IPS DF 4.7 (cell line): ENCODE measurements around the gene RPS6KA3.
"Not testable (repeated sequence)": the region's sequence is repeated elsewhere in the genome, so short reads cannot be mapped to it uniquely, and the experiment has no call there.

Source experiments
- DNase-seq: peaks from one replicate; pipeline ENCODE4 v3.0.0-alpha.2; 2013; ENCODE audit warnings: low spot score; ENCODE audit errors: extremely low read depth

RPS6KA3 gene

GRCh38 chrX:20224814-20225487, 41.8 kb downstream of the RPS6KA3 start:
- no peak for DNase-seq

DNA sequence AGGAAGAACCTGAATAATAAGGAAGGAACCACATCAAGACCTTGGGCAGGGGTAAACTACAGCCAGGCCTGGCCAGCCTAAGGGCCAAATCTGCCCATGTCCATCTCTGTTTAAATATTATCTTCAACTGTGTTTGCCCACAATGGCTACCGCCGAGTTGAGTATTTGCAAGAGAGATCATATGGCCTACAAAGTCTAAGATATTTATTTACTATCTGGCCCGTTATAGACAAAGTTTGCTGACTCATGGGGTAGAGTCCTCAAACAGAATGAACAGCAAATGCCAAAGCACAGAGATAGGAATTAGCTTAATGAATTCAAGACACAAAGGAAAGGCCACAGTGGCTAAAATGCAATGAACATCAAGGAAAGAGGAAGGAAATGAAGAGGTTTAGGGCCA, 44.8 kb downstream of the RPS6KA3 start:
- no peak for DNase-seq

GRCh38 chrX:20218836-20219505, 47.7 kb downstream of the RPS6KA3 start:
- no peak for DNase-seq

DNA sequence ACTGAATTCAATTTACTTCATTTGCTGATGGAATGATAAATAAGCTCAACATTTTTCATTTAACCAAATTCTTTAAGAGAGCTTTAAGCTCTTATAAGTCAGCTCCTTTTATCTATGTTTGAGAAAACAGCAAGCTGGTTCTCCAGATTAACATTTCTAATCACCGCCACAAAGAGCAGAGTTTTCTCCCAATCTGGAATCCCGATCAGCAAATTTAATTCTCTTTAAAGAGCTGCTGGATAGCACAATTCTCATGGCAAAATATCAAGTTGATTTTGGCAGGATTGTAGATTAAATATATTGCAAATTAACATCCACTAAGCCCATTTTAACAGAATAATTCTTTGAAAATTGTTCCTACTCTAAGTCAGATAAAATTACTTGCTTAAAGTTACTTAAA, 48.8 kb downstream of the RPS6KA3 start:
- DNase-seq: no peak

GRCh38 chrX:20217271-20217670, 49.4 kb downstream of the RPS6KA3 start:
- DNase-seq: no peak

- DNase-seq: no peak
These were observed 51.1 kb downstream of the RPS6KA3 start for GRCh38 chrX:20215565-20215964.

DNA sequence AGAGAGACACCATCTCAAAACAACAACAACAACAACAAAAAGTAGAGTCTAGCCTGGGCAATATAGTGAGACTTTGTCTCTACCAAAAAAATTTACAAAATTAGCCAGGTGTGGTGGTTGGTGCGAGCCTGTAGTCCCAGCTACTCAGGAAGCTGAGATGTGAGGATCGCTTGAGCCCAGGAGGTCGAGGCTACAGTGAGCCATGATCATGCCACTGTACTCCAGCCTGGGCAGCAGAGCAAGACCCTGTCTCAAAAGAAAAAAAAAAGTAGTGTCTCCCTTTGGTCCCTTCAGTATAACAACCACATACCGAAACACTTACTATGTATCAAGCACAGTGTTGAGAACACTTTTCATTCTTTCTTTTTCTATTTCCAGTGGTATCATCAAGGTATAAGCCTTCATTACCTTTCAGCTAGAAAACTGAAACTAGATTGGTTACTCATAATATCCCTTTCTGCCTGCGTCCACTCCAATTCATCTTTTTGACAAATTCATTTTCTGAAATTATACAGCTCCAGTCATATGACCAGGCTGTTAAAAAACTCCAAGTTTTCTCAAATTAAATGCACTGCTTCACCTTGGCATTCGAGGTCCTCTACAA, 54.1 kb downstream of the RPS6KA3 start:
- no peak for DNase-seq

DNA sequence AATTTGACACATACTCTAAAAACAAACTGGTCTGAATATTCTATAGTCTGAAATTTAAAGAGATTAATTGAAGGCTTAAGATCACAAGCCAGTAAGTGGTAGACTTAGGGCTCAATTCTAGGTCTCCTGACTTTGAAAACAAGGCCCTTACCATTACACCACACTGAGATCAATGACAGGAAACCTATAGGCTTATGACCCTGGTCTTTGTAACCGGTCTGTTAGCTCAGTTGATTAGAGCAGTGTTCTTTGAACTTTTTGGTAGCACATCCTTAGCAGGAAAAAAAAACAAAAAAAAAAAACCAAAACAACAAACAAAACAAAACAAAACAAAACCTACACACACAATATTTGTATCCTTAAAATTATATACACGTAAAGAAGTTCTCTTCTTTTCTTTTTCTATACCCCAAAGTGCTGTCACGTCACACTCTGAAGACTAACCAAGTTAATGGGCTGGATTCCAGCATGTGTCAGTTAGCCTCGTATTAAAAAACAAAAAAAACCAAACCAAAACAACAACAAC, 55.4 kb downstream of the RPS6KA3 start:
- DNase-seq: no peak

DNA sequence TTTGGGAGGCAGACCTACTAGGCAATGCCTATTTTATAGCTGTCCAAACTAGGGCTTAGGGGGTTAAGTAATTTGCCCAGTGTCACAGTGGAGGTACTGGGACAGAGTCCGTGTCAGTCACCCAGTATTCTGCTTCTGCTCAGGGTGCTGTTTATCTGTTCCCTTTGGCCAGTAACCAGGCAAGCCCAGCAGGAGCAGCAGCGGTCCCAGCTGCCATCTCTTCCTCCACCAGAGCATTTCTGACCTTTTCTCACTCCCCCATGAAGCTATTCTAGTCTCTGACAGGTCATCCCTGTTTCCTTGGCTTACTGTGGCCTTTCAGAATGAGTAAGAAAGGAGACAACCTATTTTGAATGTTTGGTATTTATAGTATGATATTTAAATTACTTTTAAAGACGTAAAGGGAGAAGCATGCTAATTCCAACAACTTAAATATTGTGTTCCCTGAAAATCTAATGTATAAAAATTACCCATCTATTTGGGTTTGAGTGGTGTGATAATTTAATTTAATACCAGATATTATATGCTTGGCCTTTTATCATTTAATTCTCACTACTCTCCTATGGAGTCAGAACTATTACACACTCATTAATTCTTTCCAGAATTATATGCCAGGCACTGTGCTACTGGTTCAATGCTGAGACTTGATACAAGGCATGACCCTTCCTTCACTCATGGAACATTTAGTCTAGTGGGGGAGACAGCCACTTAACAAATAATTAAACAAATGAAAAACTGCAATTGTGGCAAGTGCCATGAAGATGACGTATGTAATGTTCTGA, 60.6 kb downstream of the RPS6KA3 start:
- no peak for DNase-seq

DNA sequence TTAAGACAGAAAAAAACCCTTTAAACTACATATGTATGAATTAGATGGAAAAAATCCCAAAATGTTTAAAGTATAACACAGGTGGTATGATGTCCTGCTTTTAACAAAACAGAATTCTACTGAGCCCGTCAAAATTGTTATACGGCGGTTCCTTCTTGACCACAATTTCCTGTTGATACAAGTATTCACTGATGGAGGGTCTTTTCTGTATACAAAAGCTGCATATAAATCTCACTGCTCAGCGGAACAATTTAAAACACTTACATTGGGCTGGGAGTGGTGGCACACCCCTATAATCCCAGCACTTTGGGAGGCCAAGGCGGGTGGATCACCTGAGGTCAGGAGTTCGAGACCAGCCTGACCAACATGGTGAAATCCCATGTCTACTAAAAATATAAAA, 62.4 kb downstream of the RPS6KA3 start:
- DNase-seq: no peak

GRCh38 chrX:20197641-20198210, 69.0 kb downstream of the RPS6KA3 start:
- DNase-seq: no peak

DNA sequence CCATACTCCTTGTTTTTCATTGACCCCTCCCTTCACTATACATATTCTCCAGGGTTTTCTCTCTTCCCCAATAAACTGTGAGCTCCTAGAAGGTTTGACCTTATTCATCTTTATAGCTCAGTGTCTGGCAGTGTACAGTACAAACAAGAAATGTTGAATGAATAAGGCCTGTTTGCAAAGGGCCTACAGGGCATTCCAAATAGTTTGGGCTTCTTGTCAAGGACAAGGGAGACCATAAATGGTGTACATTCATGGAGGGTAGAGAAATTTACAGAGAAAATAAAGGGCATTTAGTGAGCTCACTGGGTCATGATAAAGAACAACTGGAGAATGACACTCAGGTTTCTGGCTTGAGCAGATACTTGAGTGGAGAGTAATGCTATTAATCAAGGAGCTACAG, 77.5 kb downstream of the RPS6KA3 start:
- DNase-seq: no peak

- DNase-seq: no peak
These were observed 84.9 kb downstream of the RPS6KA3 start for GRCh38 chrX:20181598-20182329.

DNA sequence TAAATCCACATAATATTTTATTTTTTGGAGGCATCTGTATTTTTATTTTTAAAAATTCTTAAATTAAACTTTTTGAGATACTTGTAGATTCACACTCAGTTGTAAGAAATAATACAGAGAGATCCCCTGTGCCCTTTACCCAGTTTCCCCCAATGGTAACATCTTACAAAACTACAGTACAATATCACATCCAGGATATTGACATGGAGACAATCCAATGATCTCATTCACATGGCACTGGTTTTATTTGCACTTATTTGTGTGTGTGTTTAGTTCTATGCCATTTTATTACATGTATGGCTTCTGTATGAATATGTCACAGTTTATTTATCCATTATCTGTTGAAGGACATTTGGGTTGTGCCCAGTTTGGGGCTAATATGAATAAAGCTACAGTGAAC, 89.6 kb downstream of the RPS6KA3 start:
- DNase-seq: no peak

GRCh38 chrX:20173856-20174255, 92.9 kb downstream of the RPS6KA3 start:
- DNase-seq: no peak

- no peak for DNase-seq
These were observed 93.4 kb downstream of the RPS6KA3 start for GRCh38 chrX:20173313-20173712.

GRCh38 chrX:20171887-20172286, 94.8 kb downstream of the RPS6KA3 start:
- DNase-seq: no peak

- not testable (repeated sequence) for DNase-seq
These were observed 104.2 kb downstream of the RPS6KA3 start for GRCh38 chrX:20162516-20162915.

GRCh38 chrX:20159797-20160385, 106.8 kb downstream of the RPS6KA3 start:
- DNase-seq: no peak

DNA sequence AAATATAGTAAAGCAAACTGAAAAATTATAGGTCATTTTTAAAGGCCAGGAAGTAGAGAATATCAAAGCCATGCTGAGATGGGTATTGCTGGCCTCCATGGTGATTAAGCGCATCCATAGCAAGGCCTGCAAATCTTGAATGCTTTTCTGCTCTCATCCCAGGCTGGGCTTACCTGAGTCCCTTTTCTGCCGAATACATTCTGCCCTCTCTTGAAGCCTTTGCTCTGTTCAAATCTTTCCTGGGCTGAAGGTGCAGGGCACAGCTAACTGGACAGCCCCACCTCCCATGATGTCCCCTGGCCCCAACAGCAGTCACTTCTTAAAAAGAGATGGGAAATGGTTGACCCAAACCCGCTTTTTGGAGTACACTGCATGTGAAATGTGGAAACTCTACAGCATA, 115.0 kb downstream of the RPS6KA3 start:
- DNase-seq: no peak
